DND-41 (cell line): Measurements from ENCODE around the gene EYA4.

Experiments used
- ATAC-seq: fragments of 200-7000 bp; cut with Tn5 transposase; 3 replicates; pipeline ENCODE4 v1.9.1; 2021; ENCODE audit warnings: low read depth; ENCODE audit not compliant: insufficient read depth
- DNase-seq: peaks from one replicate; pipeline ENCODE4 v3.0.0-alpha.2; 2020
- H2AFZ ChIP-seq: 2 replicates; pipeline ENCODE4 v1.6.0; 2012; ENCODE audit warnings: low read depth, low read length
- H3K27ac ChIP-seq: 2 replicates; pipeline ENCODE4 v1.5.1; 2012; ENCODE audit warnings: low read length, inconsistent platforms
- H3K27me3 ChIP-seq: fragments of 200-600 bp; sonication (generic); 2 replicates; pipeline ENCODE4 v1.6.0; 2012; ENCODE audit warnings: low read length, mild to moderate bottlenecking, inconsistent platforms; ENCODE audit not compliant: insufficient read depth, poor library complexity
- H3K36me3 ChIP-seq: 2 replicates; pipeline ENCODE4 v1.5.1; 2012; ENCODE audit warnings: low read length, inconsistent platforms; ENCODE audit not compliant: insufficient read depth
- H3K4me1 ChIP-seq: 2 replicates; pipeline ENCODE4 v1.5.1; 2012; ENCODE audit warnings: mild to moderate bottlenecking, low read length; ENCODE audit not compliant: insufficient read depth
- H3K4me2 ChIP-seq: 2 replicates; pipeline ENCODE4 v1.6.0; 2012; ENCODE audit warnings: mild to moderate bottlenecking, moderate library complexity, low read length, inconsistent platforms; ENCODE audit not compliant: insufficient read depth
- H3K4me3 ChIP-seq, 2 experiments: fragments of 200-600 bp in 1 of 2; shearing (Covaris generic) in 1 of 2; 2 replicates each; pipeline ENCODE4 v1.5.1; 2012 to 2016; ENCODE audit warnings: inconsistent platforms in 2 of 2, low read length in 2 of 2, mild to moderate bottlenecking in 2 of 2, low read depth in 1 of 2, moderate library complexity in 1 of 2
- H3K79me2 ChIP-seq: 2 replicates; pipeline ENCODE4 v1.6.0; 2012; ENCODE audit warnings: low read length, inconsistent platforms; ENCODE audit not compliant: insufficient read depth
- H3K9ac ChIP-seq: 2 replicates; pipeline ENCODE4 v1.6.0; 2012; ENCODE audit warnings: low read depth, mild to moderate bottlenecking, inconsistent platforms, low read length, moderate library complexity
- H3K9me3 ChIP-seq: 2 replicates; pipeline ENCODE4 v1.5.1; 2012; ENCODE audit warnings: low read length, moderate library complexity, mild to moderate bottlenecking, inconsistent platforms; ENCODE audit not compliant: insufficient read depth, severe bottlenecking
- H4K20me1 ChIP-seq: 2 replicates; pipeline ENCODE4 v1.6.0; 2012; ENCODE audit warnings: low read length; ENCODE audit not compliant: insufficient read depth
- CTCF ChIP-seq: IDR thresholded peaks from 2 replicates; pipeline ENCODE4 v1.5.1; 2012; ENCODE audit warnings: borderline replicate concordance, low read length, moderate library complexity, mild to moderate bottlenecking; ENCODE audit not compliant: poor library complexity, severe bottlenecking; ENCODE audit errors: extremely low read depth
- EZH2 ChIP-seq: IDR thresholded peaks from 3 replicates; pipeline ENCODE4 v1.6.1; 2012; ENCODE audit warnings: borderline replicate concordance, low read depth, mild to moderate bottlenecking, moderate library complexity, low read length, inconsistent platforms; ENCODE audit not compliant: severe bottlenecking

Gene EYA4

GRCh38 chr6:133206942-133207341 is 34.2 kb upstream of the EYA4 start:
- Histone ChIP-seq H3K9me3 (no peaks in the 10 kb centered on the region), H3K27ac (no peak overlapping the region), H3K4me1 (no peaks in the 10 kb centered on the region), H2AFZ (no peak overlapping the region), H4K20me1 (no peaks in the 10 kb centered on the region), H3K36me3 (no peaks in the 10 kb centered on the region), H3K9ac (no peak overlapping the region), H3K79me2 (no peaks in the 10 kb centered on the region), H3K4me2 (no peak overlapping the region), H3K27me3 (no peaks in the 10 kb centered on the region), H3K4me3 (no peak overlapping the region)
- no peak for TF ChIP-seq EZH2
- no peak for TF ChIP-seq CTCF
- ATAC-seq (no peak), DNase-seq (no peak)

GRCh38 chr6:133207754-133208153 is 33.4 kb upstream of the EYA4 start:
- H3K4me2 ChIP-seq = no peak overlapping the region
- no peak overlapping the region for H3K9ac ChIP-seq
- H3K79me2 ChIP-seq = no peaks in the 10 kb centered on the region
- no peaks in the 10 kb centered on the region for H3K27me3 ChIP-seq
- H3K9me3 ChIP-seq = no peaks in the 10 kb centered on the region
- no peak overlapping the region for H3K27ac ChIP-seq
- no peak for ATAC-seq
- H4K20me1 ChIP-seq = no peaks in the 10 kb centered on the region
- no peak for DNase-seq
- no peak overlapping the region for H2AFZ ChIP-seq
- H3K4me3 ChIP-seq = no peak overlapping the region
- no peaks in the 10 kb centered on the region for H3K36me3 ChIP-seq
- no peaks in the 10 kb centered on the region for H3K4me1 ChIP-seq
- TF ChIP-seq CTCF (no peak), EZH2 (no peak)

- DNase-seq = no peak
- Histone ChIP-seq H3K9me3 (no peaks in the 10 kb centered on the region), H3K4me2 (no peak overlapping the region), H3K79me2 (no peaks in the 10 kb centered on the region), H2AFZ (no peak overlapping the region), H3K36me3 (no peaks in the 10 kb centered on the region), H4K20me1 (no peaks in the 10 kb centered on the region), H3K4me1 (no peaks in the 10 kb centered on the region), H3K9ac (no peak overlapping the region), H3K27me3 (no peaks in the 10 kb centered on the region), H3K4me3 (no peak overlapping the region), H3K27ac (no peak overlapping the region)
- no peak for ATAC-seq
- TF ChIP-seq EZH2 (no peak), CTCF (no peak)
These were observed 32.9 kb upstream of the EYA4 start for GRCh38 chr6:133208183-133208755.

DNA sequence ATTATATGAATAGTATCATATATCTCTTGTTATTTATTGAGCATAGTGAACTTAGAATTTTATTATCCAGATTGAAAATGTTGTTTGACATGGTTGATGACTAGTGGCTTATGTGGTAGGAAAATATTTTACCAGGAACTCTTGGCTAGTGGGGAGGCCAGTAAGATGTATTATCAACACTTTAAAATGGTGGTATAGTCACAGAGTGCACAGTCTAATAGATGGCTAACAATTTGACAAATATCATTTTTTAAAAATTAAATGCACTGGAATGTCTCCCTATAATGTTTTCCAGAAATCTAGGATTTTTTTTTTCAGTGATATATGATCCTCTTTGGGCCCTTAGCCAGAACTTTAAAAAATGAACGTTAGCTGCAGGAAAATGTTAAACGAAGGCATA is 26.9 kb upstream of the EYA4 start:
- no peak overlapping the region for H3K4me3 ChIP-seq
- H3K27ac ChIP-seq = no peak overlapping the region
- no peak overlapping the region for H3K4me2 ChIP-seq
- no peak for TF ChIP-seq EZH2
- TF ChIP-seq CTCF = no peak
- no peak overlapping the region for H3K9ac ChIP-seq
- no peaks in the 10 kb centered on the region for H4K20me1 ChIP-seq
- H2AFZ ChIP-seq = no peak overlapping the region
- DNase-seq = no peak
- H3K36me3 ChIP-seq = no peaks in the 10 kb centered on the region
- no peaks in the 10 kb centered on the region for H3K79me2 ChIP-seq
- no peak for ATAC-seq
- no peaks in the 10 kb centered on the region for H3K9me3 ChIP-seq
- H3K27me3 ChIP-seq = no peaks in the 10 kb centered on the region
- no peaks in the 10 kb centered on the region for H3K4me1 ChIP-seq
